Choroid plexus epithelial cell (primary cell): ENCODE measurements around the gene LRRC4C.

ENCODE experiments used
- DNase-seq: peaks from one replicate; pipeline ENCODE4 v3.0.0-alpha.2; 2010; ENCODE audit warnings: low read depth
- H3K4me3 ChIP-seq: 2 replicates; pipeline ENCODE4 v1.5.1; 2011; ENCODE audit warnings: low read depth, mild to moderate bottlenecking, control low read depth, low read length, moderate library complexity
- CTCF ChIP-seq: conservative IDR thresholded peaks from 2 replicates; pipeline ENCODE4 v1.5.1; 2011; ENCODE audit warnings: low read depth, mild to moderate bottlenecking, control low read depth, inconsistent platforms, low read length, moderate library complexity

The LRRC4C gene

GRCh38 chr11:41483956-41484355 lies 24.5 kb upstream of the LRRC4C start:
- H3K4me3 ChIP-seq: no peak overlapping the region
- no peak for TF ChIP-seq CTCF
- DNase-seq: no peak

GRCh38 chr11:41479179-41479578 lies 19.7 kb upstream of the LRRC4C start:
- DNase-seq: no peak
- H3K4me3 ChIP-seq: no peak overlapping the region
- no peak for TF ChIP-seq CTCF

GRCh38 chr11:41461057-41461681 lies 1.7 kb upstream of the LRRC4C start:
- no peak overlapping the region for H3K4me3 ChIP-seq
- DNase-seq: peak; percentile 24
- peak; percentile 55 for TF ChIP-seq CTCF

- TF ChIP-seq CTCF: no peak
- DNase-seq: no peak
- no peak overlapping the region for H3K4me3 ChIP-seq
These were observed 811 bp downstream of the LRRC4C start for GRCh38 chr11:41458641-41459040.

- TF ChIP-seq CTCF: no peak
- DNase-seq: no peak
- H3K4me3 ChIP-seq: no peak overlapping the region
These were observed 1.3 kb downstream of the LRRC4C start for GRCh38 chr11:41458154-41458553.

- no peak for DNase-seq
- H3K4me3 ChIP-seq: no peak overlapping the region
- no peak for TF ChIP-seq CTCF
These were observed 2.0 kb downstream of the LRRC4C start for GRCh38 chr11:41457216-41458014.

GRCh38 chr11:41456269-41456668 lies 3.2 kb downstream of the LRRC4C start:
- TF ChIP-seq CTCF: no peak
- no peak for DNase-seq
- H3K4me3 ChIP-seq: no peak overlapping the region
